Stimulated activated naive CD8-positive, alpha-beta T cell treated with anti-CD3 and anti-CD28 coated beads, Interleukin-15, Interleukin-2, amounts not matched to agents 100 ng/mL and 50 ng/mL, for 24 hours (primary cell): ENCODE results near the gene RPL15.

ENCODE experiments used
- H3K27ac Mint-ChIP-seq: one replicate; pipeline ENCODE4 v1.8.0; 2021; ENCODE audit warnings: mild to moderate bottlenecking, mixed read lengths
- H3K27me3 Mint-ChIP-seq: one replicate; pipeline ENCODE4 v1.8.0; 2021; ENCODE audit warnings: mixed read lengths
- H3K36me3 Mint-ChIP-seq: one replicate; pipeline ENCODE4 v1.8.0; 2021; ENCODE audit warnings: low read depth, mixed read lengths
- H3K4me1 Mint-ChIP-seq: one replicate; pipeline ENCODE4 v1.8.0; 2021; ENCODE audit warnings: low read depth, mixed read lengths
- H3K4me3 Mint-ChIP-seq: one replicate; pipeline ENCODE4 v1.8.0; 2021; ENCODE audit warnings: mild to moderate bottlenecking, mixed read lengths
- H3K9me3 Mint-ChIP-seq: one replicate; pipeline ENCODE4 v1.8.0; 2021; ENCODE audit warnings: mixed read lengths

The RPL15 gene

DNA sequence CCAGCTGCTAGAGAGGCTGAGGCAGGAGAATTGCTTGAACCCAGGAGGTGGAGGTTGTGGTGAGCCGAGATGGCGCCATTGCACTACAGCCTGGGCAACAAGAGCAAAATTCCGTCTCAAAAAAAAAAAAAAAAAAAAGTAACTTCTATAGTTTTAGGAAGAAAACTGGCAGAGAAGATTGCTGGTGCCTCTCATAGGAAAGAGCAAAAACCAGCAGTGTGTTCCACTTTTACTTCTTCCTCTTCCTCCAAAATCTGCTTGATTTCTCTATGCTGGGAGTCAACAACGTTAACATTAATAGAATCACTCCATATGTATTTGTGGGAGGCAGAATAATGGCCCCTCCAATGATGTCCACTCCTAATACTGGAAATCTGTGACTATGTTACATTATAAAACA is 15.6 kb downstream of the RPL15 start:
- Mint-ChIP-seq H3K4me1 (peaks cover 9% of the 10 kb centered on the region), H3K36me3 (no peaks in the 10 kb centered on the region), H3K27me3 (no peaks in the 10 kb centered on the region), H3K9me3 (no peaks in the 10 kb centered on the region), H3K4me3 (no peak overlapping the region), H3K27ac (no peak overlapping the region)

DNA sequence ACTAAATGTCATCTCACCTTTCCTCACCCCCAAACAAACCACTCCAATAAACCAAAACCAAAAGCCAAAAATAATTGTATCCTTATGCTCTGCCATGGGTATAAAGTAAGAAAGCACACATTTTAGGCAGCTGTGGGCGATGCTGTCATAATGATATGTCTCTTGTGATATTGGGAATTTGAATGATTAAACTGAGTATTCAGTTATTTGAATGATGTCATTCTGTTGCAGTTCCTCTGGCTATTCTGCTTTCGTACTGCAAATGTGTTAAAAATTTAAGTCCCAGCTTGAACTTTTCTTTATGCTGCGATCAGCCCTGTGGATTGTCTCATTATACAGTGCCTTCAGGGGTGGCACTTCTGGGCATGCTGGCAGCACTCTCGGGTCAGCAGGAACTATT is 17.3 kb downstream of the RPL15 start:
- Mint-ChIP-seq H3K4me1 (peaks cover 6% of the 10 kb centered on the region), H3K36me3 (no peaks in the 10 kb centered on the region), H3K4me3 (no peak overlapping the region), H3K27me3 (no peaks in the 10 kb centered on the region), H3K27ac (no peak overlapping the region), H3K9me3 (no peaks in the 10 kb centered on the region)

DNA sequence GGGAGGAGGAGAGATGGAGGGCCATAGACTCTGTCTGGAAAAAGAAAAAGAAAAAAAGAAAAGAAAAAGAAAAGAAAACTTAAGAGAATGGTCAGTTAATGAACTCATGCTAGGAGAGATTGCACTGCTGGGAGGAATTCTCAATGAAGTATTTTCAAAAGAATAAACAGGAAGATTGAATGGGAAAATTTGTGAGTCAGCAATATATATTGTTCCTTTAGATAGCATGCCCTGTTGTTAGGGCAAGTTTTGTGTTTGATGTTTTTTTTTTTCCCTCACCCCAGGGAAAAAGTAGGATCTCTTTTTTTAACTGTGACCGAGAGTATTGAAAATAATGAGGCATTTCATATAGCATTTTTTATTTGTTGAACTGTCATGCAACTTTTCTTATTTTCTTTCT is 20.4 kb downstream of the RPL15 start:
- no peaks in the 10 kb centered on the region for H3K4me1 Mint-ChIP-seq
- H3K4me3 Mint-ChIP-seq, result no peak overlapping the region
- H3K27ac Mint-ChIP-seq, result no peak overlapping the region
- no peaks in the 10 kb centered on the region for H3K36me3 Mint-ChIP-seq
- no peaks in the 10 kb centered on the region for H3K27me3 Mint-ChIP-seq
- no peaks in the 10 kb centered on the region for H3K9me3 Mint-ChIP-seq

DNA sequence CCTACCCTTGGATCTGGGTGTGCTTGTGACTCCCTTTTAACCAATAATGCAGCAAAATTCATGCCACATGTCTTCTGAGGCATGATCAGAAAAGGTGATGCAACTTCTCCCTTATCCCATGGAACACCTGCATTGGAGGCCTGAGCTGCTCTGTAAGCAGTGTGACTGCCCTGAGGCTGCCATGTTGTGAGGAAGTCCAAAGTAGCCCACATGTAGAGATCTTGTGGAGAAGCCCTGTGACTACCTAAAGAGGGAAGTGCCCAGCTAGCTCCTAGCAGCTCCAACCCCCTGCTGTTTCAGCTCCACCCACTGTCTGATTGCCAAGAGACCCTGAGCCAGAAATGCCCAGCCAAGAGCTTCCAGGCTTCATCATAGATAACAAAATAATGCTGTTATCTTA is 21.8 kb downstream of the RPL15 start:
- no peaks in the 10 kb centered on the region for H3K4me1 Mint-ChIP-seq
- H3K27ac Mint-ChIP-seq, result no peak overlapping the region
- H3K9me3 Mint-ChIP-seq, result no peaks in the 10 kb centered on the region
- peaks cover 4% of the 10 kb centered on the region for H3K27me3 Mint-ChIP-seq
- H3K36me3 Mint-ChIP-seq, result no peaks in the 10 kb centered on the region
- H3K4me3 Mint-ChIP-seq, result no peak overlapping the region

DNA sequence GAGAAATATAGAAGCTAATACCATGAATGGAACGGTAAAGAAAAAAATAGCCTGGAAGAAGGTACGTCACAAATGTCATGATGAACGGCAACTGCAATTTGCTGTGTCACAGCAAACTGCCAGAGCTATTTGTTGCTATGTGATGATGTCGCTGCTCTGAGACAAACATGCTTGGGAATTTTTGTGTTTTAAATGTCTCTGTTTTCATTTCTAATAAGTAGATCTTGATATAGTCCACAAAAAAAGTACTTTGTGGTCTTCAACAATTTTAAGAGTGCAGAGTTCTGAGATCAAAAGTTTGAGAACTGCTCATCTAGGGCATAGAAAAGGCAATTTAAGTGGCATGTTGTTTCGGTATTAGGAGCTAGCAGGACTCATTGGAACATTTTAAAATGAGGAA is 23.8 kb downstream of the RPL15 start:
- no peak overlapping the region for H3K4me3 Mint-ChIP-seq
- H3K9me3 Mint-ChIP-seq, result no peaks in the 10 kb centered on the region
- no peaks in the 10 kb centered on the region for H3K36me3 Mint-ChIP-seq
- H3K27me3 Mint-ChIP-seq, result peaks cover 13% of the 10 kb centered on the region
- H3K27ac Mint-ChIP-seq, result no peak overlapping the region
- H3K4me1 Mint-ChIP-seq, result peaks cover 8% of the 10 kb centered on the region

DNA sequence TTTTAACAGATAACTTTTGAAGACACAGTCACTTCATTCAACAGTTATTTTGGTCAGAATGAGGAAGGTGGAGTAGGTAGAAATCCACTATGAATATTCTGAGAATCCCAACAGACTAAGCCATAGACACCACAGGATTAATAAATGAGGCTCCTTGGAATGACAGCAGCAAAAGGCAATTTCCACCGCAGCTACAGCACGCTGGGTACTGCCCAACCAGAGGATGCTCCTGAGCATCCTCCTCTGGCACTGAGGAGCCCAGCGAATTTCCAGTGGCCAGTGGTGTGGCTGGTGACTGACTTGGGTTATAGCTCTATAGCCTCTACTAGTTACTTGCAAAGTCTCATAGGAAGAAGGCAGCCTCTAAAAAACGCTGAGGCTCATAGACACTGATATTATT is 24.5 kb downstream of the RPL15 start:
- H3K27ac Mint-ChIP-seq, result no peak overlapping the region

DNA sequence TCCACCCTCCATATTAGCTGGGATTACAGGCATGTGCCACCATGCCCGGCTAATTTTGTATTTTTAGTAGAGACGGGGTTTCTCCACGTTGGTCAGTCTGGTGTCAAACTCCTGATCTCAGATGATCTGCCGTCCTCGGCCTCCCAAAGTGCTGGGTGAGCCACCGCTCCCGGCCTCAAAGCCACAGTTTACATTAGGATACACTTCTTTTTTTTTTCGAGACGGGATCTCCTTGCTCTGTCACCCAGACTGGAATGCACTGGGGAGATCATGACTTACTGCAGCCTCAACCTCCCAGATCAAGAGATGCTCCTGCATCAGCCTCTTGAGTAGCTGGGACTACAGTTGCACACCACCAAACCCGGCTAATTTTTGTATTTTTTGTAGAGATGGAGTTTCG is 25.6 kb downstream of the RPL15 start:
- H3K36me3 Mint-ChIP-seq, result no peaks in the 10 kb centered on the region
- peaks cover 21% of the 10 kb centered on the region for H3K4me1 Mint-ChIP-seq
- no peaks in the 10 kb centered on the region for H3K9me3 Mint-ChIP-seq
- peaks cover 13% of the 10 kb centered on the region for H3K27me3 Mint-ChIP-seq
- no peak overlapping the region for H3K4me3 Mint-ChIP-seq
- no peak overlapping the region for H3K27ac Mint-ChIP-seq

More for the DNA sequence above, 24.5 kb downstream of the RPL15 start:
- H3K4me3 Mint-ChIP-seq, result no peak overlapping the region
- no peaks in the 10 kb centered on the region for H3K9me3 Mint-ChIP-seq
- H3K4me1 Mint-ChIP-seq, result peaks cover 10% of the 10 kb centered on the region
- H3K36me3 Mint-ChIP-seq, result no peaks in the 10 kb centered on the region
- H3K27me3 Mint-ChIP-seq, result peaks cover 13% of the 10 kb centered on the region

DNA sequence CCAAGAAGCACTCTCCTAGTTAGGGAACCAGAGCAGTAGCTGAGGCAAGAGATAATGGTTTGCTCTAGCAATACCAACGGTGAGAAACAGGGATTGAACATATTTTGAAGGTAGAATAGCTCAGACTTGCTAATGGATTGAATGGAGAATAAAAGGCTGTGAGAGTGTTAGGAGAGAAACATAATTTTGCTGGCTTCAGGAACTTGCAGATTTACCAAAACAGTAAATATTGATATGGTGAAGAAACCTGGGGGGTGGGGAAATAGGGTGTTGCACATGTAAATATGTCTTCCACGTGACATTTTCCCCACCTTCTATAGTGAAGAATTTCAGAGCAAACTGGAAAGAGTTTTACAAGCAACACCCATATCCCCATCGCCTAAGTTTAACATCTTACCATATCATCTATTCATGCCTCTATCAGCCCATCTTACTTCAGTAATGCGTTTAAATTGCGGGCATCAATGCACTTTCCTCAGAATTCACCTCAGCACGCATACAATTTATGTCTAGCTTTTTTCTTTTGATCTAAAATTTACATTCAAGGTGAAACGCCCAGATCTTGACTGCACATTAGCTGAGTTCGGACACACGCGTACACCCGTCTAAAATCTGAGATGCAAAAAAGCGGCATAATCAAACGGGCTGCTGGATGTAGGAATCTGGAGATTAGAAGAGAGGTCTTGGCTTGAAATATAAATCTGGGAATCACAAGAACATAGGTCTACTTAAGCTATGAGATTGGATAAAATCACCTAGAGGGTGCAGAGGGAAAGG is 27.3 kb downstream of the RPL15 start:
- Mint-ChIP-seq H3K9me3 (no peaks in the 10 kb centered on the region), H3K27me3 (peaks cover 13% of the 10 kb centered on the region), H3K4me1 (peaks cover 35% of the 10 kb centered on the region), H3K36me3 (no peaks in the 10 kb centered on the region), H3K4me3 (peak overlapping the region; percentile 83), H3K27ac (peak overlapping the region; percentile 2)

DNA sequence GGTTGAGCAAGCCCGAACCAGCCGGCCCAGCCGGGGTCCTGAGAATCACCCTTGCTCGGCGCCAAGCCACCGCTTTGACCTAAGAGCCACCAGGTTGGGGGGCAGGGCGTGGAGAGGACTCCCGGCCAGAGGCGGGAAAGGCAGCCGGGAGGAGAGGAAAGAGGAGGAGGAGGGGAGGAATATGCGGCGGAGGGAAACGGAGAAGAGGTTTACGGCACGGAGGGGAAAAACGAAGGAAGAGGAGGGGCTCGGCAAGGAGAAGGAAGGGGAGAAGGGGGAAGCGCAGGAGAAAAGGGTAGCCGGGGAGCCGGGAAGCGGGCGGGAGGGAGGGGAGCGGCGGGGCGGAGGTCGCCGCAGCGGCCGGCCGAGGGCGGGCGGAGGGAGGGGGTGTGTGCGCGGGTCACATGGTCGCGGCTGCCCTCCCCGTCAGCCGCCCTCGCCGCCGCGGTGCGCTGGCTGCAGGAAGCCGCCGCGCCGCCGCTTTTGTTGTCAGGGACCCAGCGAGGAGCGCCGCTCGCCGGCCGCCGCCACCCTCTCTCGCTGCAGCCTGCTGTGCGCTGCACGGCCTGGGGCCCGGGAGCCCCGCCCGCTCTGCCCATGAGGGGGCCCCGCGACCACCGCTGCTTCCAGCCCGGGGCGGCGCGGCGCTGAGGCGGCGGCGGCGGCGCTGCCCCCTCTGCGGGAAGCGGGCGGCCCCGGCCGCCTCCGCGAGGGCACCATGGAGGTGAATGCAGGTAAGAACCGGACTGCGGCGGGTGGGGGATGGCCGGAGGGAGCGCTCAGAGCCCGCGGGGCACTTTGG is 28.1 kb downstream of the RPL15 start, which contains the start of gene NR1D2:
Gene NR1D2 (plus strand): TSS at position 426 of the 802 bp plus-strand sequence. CDS start 293 bp downstream, at position 719.
- peak within 1 kb of the TSS; percentile 91 for H3K27ac Mint-ChIP-seq
- H3K27me3 Mint-ChIP-seq, result peaks cover 13% of the 10 kb centered on the region
- no peaks in the 10 kb centered on the region for H3K36me3 Mint-ChIP-seq
- peak within 1 kb of the TSS; percentile 89 for H3K4me3 Mint-ChIP-seq
- H3K9me3 Mint-ChIP-seq, result no peaks in the 10 kb centered on the region
- H3K4me1 Mint-ChIP-seq, result peaks cover 44% of the 10 kb centered on the region

DNA sequence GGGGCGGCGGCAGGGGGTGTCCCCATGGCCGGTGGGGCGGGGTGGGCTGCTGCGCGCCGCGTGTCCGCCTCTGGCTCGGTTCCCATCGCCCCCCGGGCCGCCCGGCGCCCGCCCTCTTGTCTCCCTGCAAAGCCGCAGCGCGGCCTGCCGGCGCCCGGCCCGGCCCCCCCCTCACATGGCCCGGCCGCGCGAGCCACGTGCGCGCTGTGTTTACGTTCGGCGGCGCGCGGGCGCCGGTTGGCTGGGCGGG is 28.7 kb downstream of the RPL15 start:
- H3K36me3 Mint-ChIP-seq, result no peaks in the 10 kb centered on the region
- no peak overlapping the region for H3K4me3 Mint-ChIP-seq
- H3K27me3 Mint-ChIP-seq, result peaks cover 13% of the 10 kb centered on the region
- H3K9me3 Mint-ChIP-seq, result no peaks in the 10 kb centered on the region
- no peak overlapping the region for H3K27ac Mint-ChIP-seq
- peaks cover 49% of the 10 kb centered on the region for H3K4me1 Mint-ChIP-seq

DNA sequence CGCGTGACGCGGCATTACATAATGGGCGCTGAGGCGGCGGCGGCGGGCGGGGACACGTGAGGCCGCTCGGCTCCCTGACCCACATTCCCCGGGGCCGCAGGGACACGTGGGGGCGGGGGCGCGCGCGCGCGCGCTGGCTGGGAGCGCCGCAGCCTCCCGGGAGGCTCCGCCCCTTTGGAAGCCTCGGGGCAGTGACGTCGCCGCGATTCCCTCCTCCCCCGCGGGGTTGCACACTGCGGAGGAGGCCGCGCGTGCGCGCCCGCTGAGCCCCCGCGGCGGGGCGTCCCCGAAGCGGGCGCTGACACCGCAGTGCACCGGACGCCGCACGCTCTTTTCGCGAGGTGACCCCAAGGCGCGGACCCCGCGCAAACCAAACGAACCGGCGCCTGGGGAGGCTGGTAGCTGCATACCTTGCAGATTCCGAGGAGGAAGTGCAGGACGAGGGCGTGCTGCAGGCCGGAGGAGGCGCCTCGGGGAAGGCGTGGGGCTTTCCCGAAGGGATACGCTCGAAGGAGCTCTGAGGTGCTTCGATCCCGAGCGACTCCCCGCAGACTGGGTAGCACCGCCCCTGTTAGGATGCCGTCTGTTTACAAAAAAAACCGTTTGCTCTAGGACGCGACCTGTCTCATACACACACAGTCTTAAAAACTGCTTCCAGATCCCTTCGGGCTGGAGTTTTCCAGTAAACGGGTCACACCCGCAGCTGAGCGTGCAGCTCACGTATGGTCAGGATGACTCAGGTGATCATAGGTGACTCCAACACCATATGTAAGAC is 29.2 kb downstream of the RPL15 start:
- Mint-ChIP-seq H3K4me1 (peaks cover 54% of the 10 kb centered on the region), H3K4me3 (peak overlapping the region; percentile 89), H3K27me3 (peaks cover 13% of the 10 kb centered on the region), H3K36me3 (no peaks in the 10 kb centered on the region), H3K27ac (peak overlapping the region; percentile 91), H3K9me3 (no peaks in the 10 kb centered on the region)

DNA sequence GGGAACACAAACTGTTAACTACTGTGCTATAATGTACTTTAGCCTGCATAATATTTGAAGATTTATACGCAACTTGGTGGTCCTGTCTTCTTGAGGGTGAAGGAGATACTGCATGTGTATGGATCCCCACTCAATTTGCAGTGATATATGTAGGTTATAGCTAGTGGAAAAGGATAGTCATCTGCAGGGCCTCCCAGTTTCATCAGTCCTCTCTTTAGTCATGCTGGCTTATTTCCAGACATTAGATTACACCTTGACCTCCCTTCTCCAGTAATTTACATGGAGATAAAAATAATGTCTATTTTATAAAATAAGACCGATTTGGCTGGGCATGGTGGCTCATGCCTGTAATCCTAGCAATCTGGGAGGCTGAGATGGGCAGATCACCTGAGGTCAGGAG is 31.8 kb downstream of the RPL15 start:
- peaks cover 79% of the 10 kb centered on the region for H3K4me1 Mint-ChIP-seq
- H3K27ac Mint-ChIP-seq, result no peak overlapping the region
- H3K9me3 Mint-ChIP-seq, result no peaks in the 10 kb centered on the region
- H3K4me3 Mint-ChIP-seq, result no peak overlapping the region
- H3K27me3 Mint-ChIP-seq, result peaks cover 9% of the 10 kb centered on the region
- no peaks in the 10 kb centered on the region for H3K36me3 Mint-ChIP-seq

DNA sequence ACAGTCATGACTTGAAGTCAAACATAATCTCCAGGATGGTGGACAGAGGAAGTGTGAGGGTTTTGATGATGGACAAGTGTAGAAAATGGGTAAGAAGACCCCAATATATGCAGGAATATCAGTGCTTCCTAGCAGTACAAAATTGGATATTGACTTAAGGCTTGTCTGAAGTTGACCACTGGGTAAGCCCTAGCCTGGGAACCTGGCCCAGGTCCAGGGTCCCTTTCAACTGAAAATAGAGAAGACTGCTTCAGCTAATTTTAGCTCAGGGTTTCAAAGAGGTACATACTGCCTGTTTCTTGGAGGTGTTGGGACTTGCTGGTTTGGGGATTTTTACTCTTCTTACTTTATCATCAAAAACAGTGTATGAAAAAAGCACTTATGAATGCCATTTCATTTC is 32.9 kb downstream of the RPL15 start:
- Mint-ChIP-seq H3K27me3 (no peaks in the 10 kb centered on the region), H3K9me3 (no peaks in the 10 kb centered on the region), H3K27ac (peak overlapping the region; percentile 69), H3K4me1 (peaks cover 81% of the 10 kb centered on the region), H3K4me3 (peak overlapping the region; percentile 76), H3K36me3 (no peaks in the 10 kb centered on the region)

DNA sequence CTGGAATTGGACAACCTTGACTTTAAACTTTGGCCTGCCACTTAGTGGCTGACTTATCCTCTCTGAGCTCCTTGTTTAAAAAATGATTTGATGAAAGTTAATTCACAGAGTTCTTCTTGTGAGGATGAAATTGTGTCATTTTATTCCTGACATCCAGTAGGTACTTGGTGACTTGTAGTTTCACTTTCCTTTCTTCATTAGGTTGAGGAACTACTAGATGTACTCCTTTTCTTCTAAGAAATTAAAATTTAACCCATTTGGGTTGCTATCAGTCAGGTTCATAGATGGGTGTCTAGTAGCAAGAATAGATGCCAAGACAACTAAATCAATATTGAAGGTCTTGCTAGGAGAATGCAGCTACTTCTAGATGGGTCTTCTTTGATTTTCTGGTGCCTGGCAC is 33.4 kb downstream of the RPL15 start:
- Mint-ChIP-seq H3K4me3 (peak overlapping the region; percentile 76), H3K9me3 (no peaks in the 10 kb centered on the region), H3K4me1 (peaks cover 84% of the 10 kb centered on the region), H3K27ac (peak overlapping the region; percentile 74), H3K36me3 (no peaks in the 10 kb centered on the region), H3K27me3 (no peaks in the 10 kb centered on the region)

DNA sequence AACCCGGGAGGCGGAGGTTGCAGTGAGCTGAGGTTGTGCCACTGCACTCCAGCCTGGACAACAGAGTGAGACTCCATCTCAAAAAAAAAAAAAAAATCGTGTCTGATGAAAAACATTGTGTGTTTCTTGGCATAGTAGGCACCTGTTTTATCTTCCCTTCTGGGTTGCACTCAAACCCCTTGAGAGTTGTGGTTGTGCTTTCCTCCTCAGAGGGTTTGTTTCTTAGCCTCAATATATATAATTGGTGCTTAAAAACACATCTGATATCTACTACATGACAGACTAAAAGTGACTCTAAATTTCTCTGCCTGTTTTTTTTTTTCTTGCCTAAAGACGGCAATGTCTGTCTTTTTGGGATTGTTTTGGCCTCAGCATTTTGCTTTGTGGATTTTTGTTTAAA is 35.7 kb downstream of the RPL15 start:
- Mint-ChIP-seq H3K27ac (no peak overlapping the region), H3K27me3 (no peaks in the 10 kb centered on the region), H3K36me3 (peaks cover 12% of the 10 kb centered on the region), H3K9me3 (no peaks in the 10 kb centered on the region), H3K4me3 (peak overlapping the region; percentile 8), H3K4me1 (peaks cover 74% of the 10 kb centered on the region)
